CD4-positive, alpha-beta T cell treated with Interleukin-4 for 1 hour (primary cell): ENCODE results near the gene THBS2.

ENCODE experiments used
- DNase-seq, 2 donors: peaks; one replicate each; pipeline ENCODE4 v3.0.0-alpha.2; 2020 to 2022

The THBS2 gene

DNA sequence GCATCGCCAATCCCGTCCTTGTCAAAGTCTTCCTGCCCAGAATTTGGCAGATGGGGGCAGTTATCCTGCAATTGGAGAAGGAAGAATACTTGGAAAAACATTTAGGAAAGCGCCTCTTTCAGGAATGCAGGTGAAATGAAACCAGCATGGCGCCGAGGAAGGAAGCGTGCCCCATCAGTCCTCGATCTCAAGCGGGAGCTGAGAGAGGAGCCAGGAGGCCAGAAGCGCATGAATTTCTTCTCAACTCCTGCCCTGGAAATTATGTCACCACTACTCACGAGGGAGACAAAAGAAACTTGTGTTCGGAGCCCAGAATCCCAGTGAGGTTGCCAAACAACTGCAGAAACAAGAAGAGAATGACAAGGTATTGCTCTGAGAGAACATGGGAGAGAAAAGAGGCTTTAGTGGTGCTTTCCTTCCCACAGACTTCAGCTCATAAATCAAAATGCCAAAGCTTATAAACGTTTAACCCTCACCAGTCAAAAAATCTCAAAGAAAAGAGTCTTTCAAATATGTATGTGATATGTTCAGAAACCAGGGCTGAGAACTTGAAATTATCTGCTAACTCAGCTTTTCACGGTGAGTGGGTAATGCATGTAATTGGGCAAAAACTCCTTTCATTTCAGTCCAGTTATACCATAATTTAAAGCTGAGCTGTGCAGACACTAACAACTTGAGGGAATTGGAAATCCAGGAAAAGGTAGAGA, 23.9 kb downstream of the THBS2 start:
- no peak for DNase-seq

DNA sequence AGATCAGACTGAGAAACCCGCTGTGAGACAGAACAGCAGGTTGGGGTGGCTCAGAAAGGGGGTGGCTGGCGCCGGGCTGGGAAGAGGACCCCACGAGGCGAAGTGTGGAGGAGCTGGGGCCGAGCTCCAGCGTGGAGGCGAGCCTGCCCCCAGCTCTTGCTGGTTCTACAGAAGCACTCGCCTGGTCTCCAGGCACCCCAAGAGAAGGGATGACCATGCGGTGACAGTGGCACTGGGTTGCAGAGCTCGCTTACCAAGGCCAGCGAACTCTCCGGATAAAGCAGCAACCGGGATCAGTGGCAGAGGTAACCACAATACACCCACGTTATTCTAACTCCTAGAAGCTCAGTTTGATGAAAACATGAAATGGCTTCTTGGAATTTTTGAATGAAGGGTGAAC, 26.5 kb downstream of the THBS2 start:
- no peak for DNase-seq

DNA sequence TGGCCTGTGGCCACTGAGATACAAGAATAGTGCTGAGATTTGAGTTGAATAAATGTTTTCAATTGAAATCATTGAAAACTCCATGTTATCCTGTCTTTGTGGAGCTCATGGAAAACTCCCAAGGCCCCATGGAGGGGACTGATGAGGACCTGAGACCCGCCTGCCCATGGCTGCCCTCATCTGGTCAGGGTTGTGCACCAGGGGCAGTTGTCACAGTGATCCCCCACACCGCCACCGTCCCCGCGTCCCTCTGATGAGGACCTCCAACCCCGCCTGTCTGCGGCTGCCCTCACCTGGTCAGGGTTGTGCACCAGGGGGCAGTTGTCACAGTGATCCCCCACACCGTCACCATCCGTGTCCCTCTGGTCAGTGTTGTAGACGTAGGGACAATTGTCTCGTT, 27.8 kb downstream of the THBS2 start:
- no peak for DNase-seq

DNA sequence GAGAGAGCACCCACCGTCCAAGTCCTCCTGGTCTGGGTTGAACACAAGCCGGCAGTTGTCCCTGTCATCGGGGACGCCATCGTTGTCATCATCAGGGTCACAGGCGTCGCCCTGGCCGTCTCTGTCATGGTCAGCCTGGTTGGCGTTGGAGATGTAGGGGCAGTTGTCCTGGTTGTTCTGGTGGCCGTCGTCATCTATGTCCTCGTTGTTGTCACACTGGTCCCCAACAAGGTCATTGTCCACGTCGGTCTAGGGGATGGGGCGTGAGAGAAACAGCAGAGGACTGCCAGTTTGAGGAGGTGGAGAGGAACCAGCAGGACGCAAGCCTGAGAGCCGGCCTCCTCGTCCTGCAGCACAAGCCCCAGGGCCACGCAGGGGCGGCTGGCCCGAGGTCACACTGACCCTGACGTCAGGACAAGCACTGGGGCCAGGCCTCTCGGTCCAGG, 28.5 kb downstream of the THBS2 start:
- no peak for DNase-seq

DNA sequence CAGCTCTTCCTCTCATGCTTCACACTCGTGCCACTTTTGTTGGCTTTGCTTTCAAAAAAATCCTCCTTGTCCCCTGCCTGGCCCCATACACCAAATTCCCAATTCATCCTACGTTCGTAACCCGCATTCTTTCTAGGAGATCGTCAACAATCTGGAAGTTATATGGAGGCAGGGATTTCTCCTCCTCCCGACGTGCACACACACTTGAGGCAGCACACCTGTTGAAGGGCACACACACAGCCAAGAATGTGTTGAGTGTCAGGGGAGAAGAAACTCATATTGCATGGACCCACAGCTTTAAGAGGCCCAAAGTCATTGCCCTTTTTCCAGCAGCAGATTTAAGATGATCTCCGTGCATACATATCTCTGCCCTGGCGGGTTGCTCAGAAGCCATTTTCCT, 28.9 kb downstream of the THBS2 start:
- DNase-seq = no peak

DNA sequence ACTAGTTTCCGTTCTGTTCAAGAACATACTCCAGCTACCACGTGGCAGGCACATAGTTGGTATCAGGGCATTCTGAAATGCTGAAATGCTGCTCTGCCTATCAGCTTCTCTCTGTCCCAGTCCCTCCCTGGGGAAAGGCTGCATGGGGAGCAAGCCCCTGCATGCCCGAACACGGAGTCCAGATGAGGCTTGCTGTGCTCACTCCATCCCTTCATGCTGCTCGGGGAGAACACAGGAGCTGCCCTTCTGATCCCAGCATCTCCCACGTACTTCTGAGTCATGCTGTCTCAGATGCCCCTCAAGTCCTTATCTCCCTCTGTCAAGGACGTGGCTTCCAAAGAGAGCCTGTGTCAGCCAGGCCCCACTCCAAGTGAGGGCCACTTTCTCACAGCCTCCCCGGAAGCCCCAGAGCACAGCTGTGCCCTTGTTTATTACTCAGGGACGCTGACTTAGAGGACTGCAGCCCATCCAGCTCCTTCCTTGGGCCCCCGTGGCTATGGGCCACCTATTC, 29.4 kb downstream of the THBS2 start:
- DNase-seq = no peak

DNA sequence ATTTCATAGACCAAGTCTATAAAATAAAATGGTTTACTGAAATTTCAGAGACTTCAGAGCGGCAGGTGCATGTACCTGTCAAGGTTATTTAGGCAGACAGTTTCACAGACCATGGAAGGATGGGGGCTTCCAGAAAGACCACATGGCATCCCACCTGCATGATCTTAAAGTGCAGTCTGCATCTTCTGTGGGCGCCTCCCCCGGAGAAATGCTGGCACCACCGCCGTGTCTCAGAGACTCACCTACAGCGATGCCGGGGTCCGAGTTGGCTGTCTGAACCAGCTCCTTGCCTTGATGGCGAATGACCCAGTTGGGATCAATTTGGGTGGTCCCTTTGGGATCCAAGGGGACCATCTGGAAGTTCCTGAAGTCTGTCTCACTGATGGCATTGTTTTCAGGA, 30.6 kb downstream of the THBS2 start:
- DNase-seq = no peak

DNA sequence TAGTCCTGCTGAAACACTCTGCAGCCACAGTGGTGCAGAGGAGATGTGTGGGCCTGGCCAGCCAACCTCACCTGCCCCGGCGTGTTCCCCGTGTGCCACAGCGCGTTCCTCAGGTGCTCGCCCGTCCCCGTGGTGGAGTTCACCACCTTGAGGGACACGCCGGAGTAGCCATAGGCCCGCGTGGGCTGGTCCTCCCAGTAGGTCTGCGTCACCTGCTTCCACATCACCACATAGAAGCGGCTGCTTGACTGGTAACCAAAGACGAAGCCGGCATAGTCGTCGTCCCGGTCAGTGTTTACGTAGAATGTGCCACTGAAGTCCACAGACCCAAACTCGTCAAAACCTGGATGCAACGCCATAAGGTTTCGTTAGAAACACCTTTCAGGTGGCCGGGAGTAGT, 31.5 kb downstream of the THBS2 start:
- no peak for DNase-seq

DNA sequence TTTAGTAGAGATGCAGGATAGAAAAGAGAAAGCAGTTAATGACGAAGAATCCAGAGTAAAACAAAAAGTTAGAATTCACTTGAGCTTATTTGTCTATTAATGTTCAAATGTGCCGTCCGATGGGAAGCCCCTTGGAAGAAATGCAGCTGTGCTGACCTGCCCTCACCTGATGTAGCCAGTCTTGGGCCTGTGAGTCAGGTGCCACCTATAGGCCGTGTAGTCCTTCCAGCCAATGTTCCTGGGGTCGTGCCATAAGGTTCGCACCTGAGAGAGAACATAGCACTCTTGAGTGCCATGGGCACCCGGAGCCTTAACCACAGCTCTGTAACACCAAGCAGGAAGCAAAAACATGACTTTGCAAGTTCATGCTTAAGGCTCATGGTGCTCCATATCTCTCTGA, 32.4 kb downstream of the THBS2 start:
- no peak for DNase-seq

DNA sequence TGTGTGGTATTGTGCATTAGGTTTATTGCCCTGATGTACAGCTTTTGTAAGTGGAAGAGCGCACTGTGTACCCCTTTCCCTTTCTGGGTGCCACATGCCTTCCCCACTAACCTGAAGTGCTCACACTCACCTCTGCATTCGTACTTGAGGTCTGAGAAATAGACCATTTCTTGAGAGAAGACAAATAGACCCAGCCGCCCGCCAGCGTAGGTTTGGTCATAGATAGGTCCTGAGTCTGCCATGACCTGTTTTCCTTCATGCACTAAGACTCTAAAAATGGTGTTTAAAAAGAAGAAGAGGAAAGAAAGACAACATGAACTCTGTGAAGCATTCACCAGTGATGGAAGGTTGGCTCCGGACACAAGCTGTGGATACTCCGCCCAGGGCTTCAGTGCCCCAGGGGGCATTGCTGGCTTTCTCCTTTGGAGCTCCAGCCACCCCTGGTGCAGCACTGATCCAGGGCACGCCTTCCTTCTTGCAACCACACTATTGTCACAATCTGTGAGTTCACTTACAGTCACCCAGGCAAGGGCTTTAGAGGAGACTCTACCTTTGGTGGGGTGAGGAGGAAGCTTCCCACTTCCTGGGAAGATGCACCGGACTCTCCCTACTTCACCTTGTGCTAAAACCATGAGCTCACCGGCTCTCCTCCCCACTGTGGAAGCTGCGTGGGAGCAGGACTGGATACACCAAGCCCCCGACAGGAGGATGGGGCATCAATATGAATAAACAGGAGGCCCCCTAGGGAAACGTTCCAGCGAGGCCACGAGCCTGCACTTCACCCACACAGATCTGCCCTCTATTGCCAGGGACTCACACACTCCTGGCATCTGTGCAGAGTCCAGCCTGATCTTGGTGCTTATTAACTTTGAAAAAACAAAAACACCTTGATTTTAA, 33.3 kb downstream of the THBS2 start:
- no peak for DNase-seq

DNA sequence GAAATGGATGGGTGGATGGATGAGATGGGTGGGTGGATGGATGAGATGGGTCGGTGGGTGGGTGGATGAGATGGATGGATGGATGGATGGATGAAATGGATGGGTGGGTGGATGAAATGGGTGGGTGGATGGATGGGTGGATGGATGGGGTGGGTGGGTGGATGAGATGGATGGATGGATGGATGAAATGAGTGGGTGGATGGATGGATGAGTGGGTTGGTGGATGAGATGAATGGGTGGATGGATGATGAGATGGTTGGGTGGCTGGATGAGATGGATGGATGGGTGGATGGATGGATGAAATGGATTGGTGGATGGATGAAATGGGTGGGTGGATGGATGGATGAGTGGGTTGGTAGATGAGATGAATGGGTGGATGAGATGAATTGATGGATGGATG, 35.7 kb downstream of the THBS2 start:
- DNase-seq = no peak

DNA sequence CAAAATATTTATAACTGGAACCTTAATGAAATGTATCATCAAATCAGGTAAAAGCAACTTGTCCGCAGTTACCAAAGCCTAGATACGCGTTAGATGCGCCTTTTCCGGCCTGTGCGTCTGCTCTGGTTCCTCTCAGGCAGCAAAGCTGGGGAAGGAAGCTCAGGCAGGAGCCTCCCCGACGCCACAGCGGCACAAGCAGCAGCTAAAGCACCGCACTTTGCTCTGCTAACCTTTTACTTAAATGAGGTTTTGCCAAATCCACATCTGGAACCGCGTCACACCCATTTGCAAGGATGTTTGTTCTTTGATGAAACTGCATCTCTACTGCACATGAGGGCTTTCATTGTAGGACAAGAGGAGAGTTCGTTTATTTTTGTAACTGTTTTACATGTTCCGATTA, 36.8 kb downstream of the THBS2 start:
- no peak for DNase-seq

DNA sequence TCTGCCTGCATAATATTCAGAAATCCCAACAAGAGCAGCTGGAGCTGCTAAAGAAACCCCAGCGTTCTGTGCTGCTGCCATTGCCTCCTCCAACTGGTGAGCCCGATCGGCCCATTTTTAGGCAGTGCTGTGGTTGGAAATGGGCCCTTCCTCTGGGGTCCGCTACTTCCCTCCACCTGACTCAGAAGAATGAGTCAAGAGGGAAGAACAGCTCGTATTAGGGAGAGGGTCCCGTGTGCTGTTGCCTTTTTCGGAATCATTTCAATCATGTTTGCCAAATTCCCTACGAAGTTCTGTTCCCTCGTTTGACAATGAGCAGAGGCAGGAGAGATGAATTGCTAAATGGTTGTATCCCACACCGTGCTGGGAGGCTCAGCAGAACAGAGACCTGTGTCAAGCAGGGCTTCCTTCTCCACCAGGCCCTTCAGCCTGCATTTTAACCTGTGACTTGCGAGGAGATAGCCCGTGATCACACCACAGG, 38.4 kb downstream of the THBS2 start:
- DNase-seq = no peak

DNA sequence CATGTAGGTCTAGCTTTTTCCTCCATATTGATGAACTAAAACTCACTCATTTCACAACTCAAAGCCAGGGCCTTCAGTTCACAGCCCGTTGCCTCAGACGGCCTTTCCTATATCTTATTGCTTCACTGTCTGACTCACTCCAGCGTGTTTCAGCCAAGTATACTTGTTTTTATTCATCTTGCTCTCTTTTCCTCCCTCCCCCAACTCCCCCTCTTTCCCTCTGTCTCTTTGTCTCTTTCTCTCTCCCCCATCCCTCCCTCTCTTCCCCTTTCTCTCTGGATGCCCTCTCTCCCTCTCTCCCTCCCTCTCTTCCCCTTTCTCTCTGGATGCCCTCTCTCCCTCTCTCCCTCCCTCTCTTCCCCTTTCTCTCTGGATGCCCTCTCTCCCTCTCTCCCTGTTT, 38.9 kb downstream of the THBS2 start:
- DNase-seq = peak in 1 of 2 donors; percentile 35

DNA sequence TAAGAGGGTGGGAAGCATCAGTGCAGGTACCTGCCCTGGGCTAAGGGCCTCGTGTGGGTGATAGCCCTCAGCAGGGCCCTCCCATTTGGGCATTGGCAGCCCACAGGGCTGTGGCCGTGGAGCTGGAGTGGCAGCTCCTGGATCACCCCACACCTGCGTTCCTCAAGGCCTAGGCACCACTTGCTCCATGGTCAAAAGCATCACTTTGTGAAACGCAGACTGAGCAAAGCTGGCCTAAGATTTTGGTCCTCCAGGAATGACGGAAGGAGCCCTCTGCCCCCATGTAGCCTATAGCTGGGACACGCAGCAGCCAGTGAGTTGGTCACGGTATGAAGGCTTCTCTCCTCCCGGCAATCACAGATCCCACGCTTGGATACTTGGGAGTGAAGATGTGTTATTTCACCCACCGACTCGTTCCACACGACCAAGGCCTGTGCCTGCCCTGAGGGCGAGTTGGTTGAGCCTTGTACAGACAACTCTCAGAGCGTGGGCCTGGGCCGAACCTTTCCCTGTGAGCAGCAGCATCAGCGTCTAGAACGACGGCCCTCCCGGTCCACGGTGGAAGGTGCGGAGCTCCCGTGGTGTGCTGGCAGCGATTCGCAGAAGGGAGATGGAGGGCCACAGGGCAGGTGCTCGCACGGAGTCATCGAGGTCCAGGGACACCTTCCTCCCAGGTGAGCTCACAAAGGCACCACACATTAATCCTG, 39.7 kb downstream of the THBS2 start:
- DNase-seq = no peak

DNA sequence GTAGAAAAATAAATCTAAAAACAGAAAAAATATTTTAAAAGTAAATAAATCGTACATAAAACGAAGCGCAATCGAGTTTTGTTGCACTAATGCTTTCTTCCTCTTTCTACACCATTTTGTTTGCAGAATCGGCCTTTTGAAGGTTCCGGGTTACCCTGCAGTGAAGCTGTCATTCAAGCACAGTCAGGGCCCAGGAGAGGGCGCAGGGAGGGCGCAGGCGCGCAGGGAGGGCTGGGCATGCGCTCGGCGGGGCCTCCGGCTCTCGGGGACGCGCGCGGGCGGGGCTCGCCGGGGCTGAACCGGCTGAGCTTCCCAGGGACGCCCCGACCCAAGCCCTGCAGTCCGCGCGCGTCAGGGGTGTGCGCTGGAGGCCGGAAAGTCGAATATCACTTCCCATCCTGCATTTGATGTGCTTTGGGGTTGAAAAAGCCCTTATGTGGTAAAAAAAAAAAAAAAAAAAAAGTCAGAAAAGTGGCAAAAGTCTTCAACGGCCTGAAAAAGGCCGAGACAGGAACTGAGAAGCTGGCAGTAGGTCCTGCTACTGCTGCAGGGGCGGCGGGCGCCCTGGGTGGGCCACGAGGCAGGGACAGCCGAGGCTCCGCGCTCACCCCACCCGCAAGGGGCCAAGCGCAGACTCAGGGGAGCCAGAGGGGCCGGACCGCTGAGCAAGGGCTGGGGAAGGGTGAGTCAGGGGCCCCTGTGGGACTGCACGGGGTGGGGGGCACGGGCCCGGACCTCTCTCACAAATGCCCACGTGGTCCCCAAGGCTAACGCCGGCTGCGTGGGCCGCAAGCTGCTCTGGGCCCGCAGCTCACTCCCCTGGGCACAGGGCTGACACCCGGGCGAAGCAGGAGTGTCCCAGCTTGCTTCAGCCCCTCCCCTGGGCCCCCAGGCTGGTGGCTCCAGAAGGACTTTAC, 40.5 kb downstream of the THBS2 start:
- DNase-seq = peak; percentile 91 to 93

DNA sequence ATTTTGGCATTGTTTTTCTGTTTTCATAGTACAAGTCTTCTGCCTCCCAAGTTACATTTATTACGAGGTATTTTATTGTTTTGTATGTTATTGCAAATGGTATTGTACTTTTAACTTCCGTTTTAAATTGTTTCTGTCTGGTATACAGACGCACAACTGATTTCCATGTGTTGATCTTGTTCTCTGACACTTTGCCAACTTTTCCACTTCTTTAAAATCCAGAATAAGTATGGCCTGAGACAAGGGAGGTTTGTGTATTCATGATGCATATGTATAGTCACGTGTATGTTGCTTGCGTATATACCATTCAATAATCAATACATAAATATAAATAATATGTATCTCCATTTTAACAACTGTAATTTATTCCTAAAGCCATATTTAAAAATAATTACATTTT, 41.2 kb downstream of the THBS2 start:
- DNase-seq = no peak

DNA sequence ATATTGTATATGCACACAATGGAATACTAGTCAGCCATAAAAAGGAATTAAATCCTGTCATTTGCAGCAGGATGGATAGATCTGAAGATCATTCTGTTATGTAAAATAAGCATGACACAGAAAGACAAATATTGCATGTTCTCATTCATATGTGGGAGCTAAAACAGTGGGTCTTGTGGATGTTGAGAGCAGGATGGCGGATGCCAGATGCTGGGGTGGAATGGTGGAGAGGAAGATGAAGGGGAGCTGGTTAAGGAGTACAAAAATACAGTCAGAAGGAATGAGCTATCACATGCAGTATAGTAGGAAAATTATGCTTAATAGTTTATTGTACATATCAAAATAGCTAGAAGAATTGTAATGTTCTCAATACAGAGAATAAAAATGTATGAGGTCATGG, 41.8 kb downstream of the THBS2 start:
- no peak for DNase-seq

DNA sequence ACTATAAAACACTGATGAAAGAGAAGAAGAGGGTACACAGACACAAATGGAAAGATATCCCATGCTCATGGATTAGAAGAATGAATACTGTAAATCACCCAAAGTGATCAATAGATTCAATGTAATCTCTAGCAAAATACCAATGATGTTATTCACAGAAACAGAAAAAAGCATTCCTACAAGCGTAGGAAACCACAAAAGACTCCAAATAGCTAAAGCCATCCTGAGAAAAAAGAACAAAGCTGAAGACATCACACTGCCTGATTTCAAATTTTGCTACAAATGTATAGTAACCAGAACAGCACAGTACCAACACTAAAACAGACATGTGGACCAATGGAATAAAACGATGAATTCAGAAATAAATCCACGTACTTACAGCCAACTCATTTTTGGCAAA, 43.0 kb downstream of the THBS2 start:
- no peak for DNase-seq

DNA sequence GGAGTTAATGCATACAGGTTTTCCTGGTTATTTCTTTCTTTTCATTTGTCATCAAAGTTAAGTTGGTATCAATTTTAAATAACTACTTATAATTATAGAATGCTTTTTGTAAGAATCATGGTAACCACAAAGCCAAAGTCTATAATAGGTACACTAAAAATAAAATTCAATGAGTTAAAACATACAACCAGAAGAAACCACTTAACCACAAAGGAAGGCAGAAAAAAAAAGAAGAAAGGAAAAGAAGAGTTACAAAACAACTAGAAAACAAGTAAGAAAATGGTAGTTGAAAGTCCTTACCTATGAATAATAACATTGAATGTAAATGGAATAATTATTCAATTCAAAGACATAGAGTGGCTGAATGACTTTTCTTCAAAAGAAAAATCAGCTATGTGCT, 45.6 kb downstream of the THBS2 start:
- no peak for DNase-seq

DNA sequence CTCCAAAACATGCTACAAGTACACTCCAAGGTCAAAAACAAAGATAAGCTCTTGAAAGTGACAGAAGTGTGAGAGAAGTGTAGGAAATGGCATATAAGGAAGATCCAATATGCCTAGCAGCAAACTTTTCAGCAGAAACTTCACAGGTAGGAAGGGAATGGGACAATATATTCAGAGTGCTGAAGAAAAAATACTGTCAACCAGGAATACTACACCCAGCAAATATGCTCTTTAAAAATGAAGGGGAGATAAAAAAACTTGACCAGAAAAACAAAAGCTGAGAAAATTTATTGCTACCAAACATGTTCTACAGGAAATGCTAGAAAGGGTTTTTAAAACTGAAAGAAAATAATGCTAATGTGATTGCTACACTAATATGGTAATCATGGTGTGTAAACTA, 46.2 kb downstream of the THBS2 start:
- DNase-seq = no peak
